HCT116 (cell line): ENCODE results near the gene ABHD17C. TPM values are rescaled to one million over a fixed set of nuclear protein-coding genes. Genes with fewer than 3 reads are reported as not detected.

Experiments
- ATAC-seq: fragments of 200-7000 bp; cut with Tn5 transposase; 2 replicates; pipeline ENCODE4 v1.9.1; 2020; ENCODE audit warnings: mild to moderate bottlenecking, moderate library complexity
- BruUV-seq: library from RNA; stranded (reverse); fragments of 400-500 nt; replicated peaks from 2 replicates; lab custom pipeline; 2021; lab: Mats Ljungman, UMichigan
- CTCF ChIA-PET: fragments of 300-600 bp; sonication (Branson Sonifier 250); formaldehyde crosslinking; loops from one replicate; lab custom pipeline; 2021; ENCODE audit warnings: antibody characterized with exemption; lab: Charles Lee
- POLR2A ChIA-PET: fragments of 300-600, 350-600 bp; sonication (Branson Sonifier 250); formaldehyde crosslinking; loops from one replicate; lab custom pipeline; 2021; ENCODE audit warnings: antibody characterized with exemption; lab: Charles Lee
- RAD21 ChIA-PET, 2 experiments: fragments of 300-600 bp; sonication (Branson Sonifier 250); formaldehyde crosslinking; loops; one replicate each; lab custom pipeline; 2023; ENCODE audit warnings: low total read pairs in 2 of 2; ENCODE audit not compliant: uncharacterized antibody in 2 of 2, unreplicated experiment in 2 of 2, low non-redundant PET in 1 of 2; lab: Charles Lee
- DNase-seq: peaks from one replicate; pipeline ENCODE4 v3.0.0-alpha.2; 2010; ENCODE audit warnings: low read depth, low spot score
- H2AFZ ChIP-seq: fragments of 200-600 bp; shearing (Covaris generic), sonication (generic); 2 replicates; pipeline ENCODE4 v1.6.1; 2017; ENCODE audit warnings: low read depth, mixed run types, mixed read lengths, antibody characterized with exemption, low read length; ENCODE audit not compliant: poor library complexity, severe bottlenecking
- H3K27ac ChIP-seq: 2 replicates; pipeline ENCODE4 v1.5.1; 2012; ENCODE audit warnings: low read depth, low read length
- H3K27me3 ChIP-seq: fragments of 200-600 bp; sonication (generic); 2 replicates; pipeline ENCODE4 v1.6.1; 2016; ENCODE audit warnings: mixed run types, low read length, mixed read lengths; ENCODE audit not compliant: insufficient read depth
- H3K36me3 ChIP-seq, 2 experiments: fragments of 200-500 bp in 1 of 2; fragments of 200-600 bp in 1 of 2; sonication (Bioruptor generic) in 1 of 2; sonication (generic) in 1 of 2; 2 replicates each; pipeline versions ENCODE4 v1.5.1 to v1.6.1; 2014 to 2016; ENCODE audit warnings: low read length in 2 of 2, inconsistent platforms in 1 of 2, mixed read lengths in 1 of 2, mixed run types in 1 of 2; ENCODE audit not compliant: insufficient read depth in 2 of 2, control insufficient read depth in 1 of 2
- H3K4me1 ChIP-seq, 2 experiments: fragments of 200-600 bp in 1 of 2; sonication (generic) in 1 of 2; 2 replicates each; pipeline versions ENCODE4 v1.5.1 to v1.6.1; 2012 to 2017; ENCODE audit warnings: low read length in 2 of 2, inconsistent platforms in 1 of 2, mild to moderate bottlenecking in 1 of 2, mixed read lengths in 1 of 2, mixed run types in 1 of 2, moderate library complexity in 1 of 2; ENCODE audit not compliant: insufficient read depth in 2 of 2, control insufficient read depth in 1 of 2
- H3K4me2 ChIP-seq: fragments of 200-600 bp; sonication (generic); 2 replicates; pipeline ENCODE4 v1.6.1; 2017; ENCODE audit warnings: mixed run types, low read length, mixed read lengths
- H3K4me3 ChIP-seq, 2 experiments: fragments of 200-600 bp in 1 of 2; sonication (generic) in 1 of 2; replicated peaks in 1 of 2; 2 replicates each; pipeline ENCODE4 v1.5.1; 2011 to 2016; ENCODE audit warnings: low read length in 2 of 2, control low read depth in 1 of 2, low read depth in 1 of 2, mild to moderate bottlenecking in 1 of 2, mixed read lengths in 1 of 2, mixed run types in 1 of 2
- H3K79me2 ChIP-seq: fragments of 200-600 bp; sonication (generic); 2 replicates; pipeline ENCODE4 v1.6.1; 2017; ENCODE audit warnings: mild to moderate bottlenecking, mixed run types, low read length, moderate library complexity, mixed read lengths; ENCODE audit not compliant: insufficient read depth
- H3K9ac ChIP-seq: fragments of 200-600 bp; sonication (generic); 2 replicates; pipeline ENCODE4 v1.6.1; 2016; ENCODE audit warnings: low read length, mixed read lengths
- H3K9me2 ChIP-seq: fragments of 200-600 bp; sonication (generic), shearing (Covaris generic); 2 replicates; pipeline ENCODE4 v1.6.1; 2017; ENCODE audit warnings: mixed run types, mild to moderate bottlenecking, moderate library complexity; ENCODE audit not compliant: insufficient read depth
- H3K9me3 ChIP-seq, 2 experiments: fragments of 200-500 bp in 1 of 2; fragments of 200-600 bp in 1 of 2; sonication (Bioruptor generic) in 1 of 2; sonication (generic) in 1 of 2; 2 replicates each; pipeline ENCODE4 v1.6.1; 2014 to 2017; ENCODE audit warnings: low read length in 2 of 2, mixed read lengths in 2 of 2, inconsistent platforms in 1 of 2, low read depth in 1 of 2, mild to moderate bottlenecking in 1 of 2, mixed run types in 1 of 2, moderate library complexity in 1 of 2; ENCODE audit not compliant: control insufficient read depth in 1 of 2, insufficient read depth in 1 of 2
- H4K20me1 ChIP-seq: fragments of 200-600 bp; sonication (generic), shearing (Covaris generic); 2 replicates; pipeline ENCODE4 v1.6.1; 2017; ENCODE audit warnings: mixed run types, mild to moderate bottlenecking, moderate library complexity; ENCODE audit not compliant: insufficient read depth
- ATF3 ChIP-seq: IDR thresholded peaks from 2 replicates; pipeline ENCODE4 v1.6.1; 2012
- CBX3 ChIP-seq: IDR thresholded peaks from 2 replicates; pipeline ENCODE4 v1.6.1; 2012; ENCODE audit warnings: low read depth
- CTCF ChIP-seq, 3 experiments: fragments of 200-600 bp in 1 of 3; sonication (generic) in 1 of 3; IDR thresholded peaks in 2 of 3; conservative IDR thresholded peaks in 1 of 3; 2 replicates each; pipeline ENCODE4 v1.5.1; 2012 to 2017; ENCODE audit warnings: low read depth in 2 of 3, low read length in 2 of 3, antibody characterized with exemption in 1 of 3, borderline replicate concordance in 1 of 3, control low read depth in 1 of 3, mild to moderate bottlenecking in 1 of 3, mixed read lengths in 1 of 3, mixed run types in 1 of 3, moderate library complexity in 1 of 3; ENCODE audit not compliant: insufficient read depth in 1 of 3
- EGR1 ChIP-seq: IDR thresholded peaks from 2 replicates; pipeline ENCODE4 v1.6.1; 2012; ENCODE audit warnings: low read depth
- ELF1 ChIP-seq: IDR thresholded peaks from 2 replicates; pipeline ENCODE4 v1.6.1; 2012; ENCODE audit warnings: low read depth, borderline replicate concordance
- EZH2 ChIP-seq: fragments of 200-600 bp; sonication (generic); IDR thresholded peaks from 2 replicates; pipeline ENCODE4 v1.6.1; 2017; ENCODE audit warnings: antibody characterized with exemption, mixed run types
- EZH2phosphoT487 ChIP-seq: fragments of 200-600 bp; IDR thresholded peaks from 2 replicates; pipeline ENCODE4 v1.6.1; 2018; ENCODE audit warnings: antibody characterized with exemption, borderline replicate concordance
- JUND ChIP-seq: IDR thresholded peaks from 2 replicates; pipeline ENCODE4 v1.6.1; 2012
- MAX ChIP-seq: IDR thresholded peaks from 2 replicates; pipeline ENCODE4 v1.6.1; 2012
- POLR2A ChIP-seq: IDR thresholded peaks from 2 replicates; pipeline ENCODE4 v1.7.0; 2011; ENCODE audit warnings: borderline replicate concordance; ENCODE audit not compliant: insufficient read depth, insufficient read length; ENCODE audit errors: extremely low read depth
- POLR2AphosphoS5 ChIP-seq: IDR thresholded peaks from 2 replicates; pipeline ENCODE4 v1.6.1; 2011; ENCODE audit warnings: mild to moderate bottlenecking, low read depth, low read length, moderate library complexity
- RAD21 ChIP-seq: IDR thresholded peaks from 2 replicates; pipeline ENCODE4 v1.6.1; 2012; ENCODE audit warnings: low read depth, mild to moderate bottlenecking
- SIN3A ChIP-seq: IDR thresholded peaks from 2 replicates; pipeline ENCODE4 v1.6.1; 2012; ENCODE audit warnings: low read depth
- SP1 ChIP-seq: IDR thresholded peaks from 2 replicates; pipeline ENCODE4 v1.6.1; 2012; ENCODE audit warnings: low read depth
- SRF ChIP-seq: IDR thresholded peaks from 2 replicates; pipeline ENCODE4 v1.6.1; 2012; ENCODE audit warnings: low read depth
- TCF7L2 ChIP-seq: IDR thresholded peaks from 2 replicates; pipeline ENCODE4 v1.7.0; 2011; ENCODE audit warnings: borderline replicate concordance, inconsistent platforms; ENCODE audit not compliant: insufficient read depth, insufficient read length; ENCODE audit errors: extremely low read depth
- ZFX ChIP-seq: fragments of 450-650 bp; IDR thresholded peaks from 2 replicates; pipeline ENCODE4 v1.6.1; 2017
- ZNF274 ChIP-seq: fragments of 200-500 bp; sonication (Bioruptor generic); IDR thresholded peaks from 2 replicates; pipeline ENCODE4 v1.6.1; 2014; ENCODE audit warnings: mild to moderate bottlenecking, low read depth, low read length, inconsistent platforms
- intact Hi-C: fragments of 100-400 bp; cut with micrococcal nuclease; formaldehyde crosslinking; loops from 2 replicates; pipeline ENCODE4 v1.10.0; 2022
- total RNA-seq: library from RNA; stranded (reverse); gene quantifications from one replicate; pipeline ENCODE4 v1.2.1, GENCODE V29; 2021; ENCODE audit not compliant: unreplicated experiment
- TF ChIP-seq, protein P1 (sequence below): IDR thresholded peaks from 2 replicates; pipeline ENCODE4 v1.6.1; 2012; ENCODE audit warnings: low read depth

ABHD17C gene
- total RNA-seq, 1 experiment from 2014 or later = 27.9 TPM

GRCh38 chr15:80774486-80774885 lies 79.4 kb downstream of the ABHD17C start:
- Histone ChIP-seq H3K79me2 (no peaks in the 10 kb centered on the region), H3K4me1 (peaks cover under 1 to 23% of the 10 kb centered on the region in 2 experiments; a peak in 2 of 4 replicates), H4K20me1 (no peaks in the 10 kb centered on the region), H3K9me2 (no peaks in the 10 kb centered on the region), H3K9me3 (no peaks in the 10 kb centered on the region), H3K36me3 (no peaks in the 10 kb centered on the region), H3K9ac (no peak overlapping the region), H3K4me3 (no peak overlapping the region), H3K27ac (no peak overlapping the region), H3K4me2 (no peak overlapping the region), H3K27me3 (no peaks in the 10 kb centered on the region), H2AFZ (no peak overlapping the region)
- CTCF ChIA-PET = interaction anchor here (3.4 to 6.0 kb wide), 3 partner anchors 194 to 319 kb away, joined by 36 to 136 read pairs (median 59); no protein-coding TSS in a partner anchor
- TF ChIP-seq, protein P1, sequence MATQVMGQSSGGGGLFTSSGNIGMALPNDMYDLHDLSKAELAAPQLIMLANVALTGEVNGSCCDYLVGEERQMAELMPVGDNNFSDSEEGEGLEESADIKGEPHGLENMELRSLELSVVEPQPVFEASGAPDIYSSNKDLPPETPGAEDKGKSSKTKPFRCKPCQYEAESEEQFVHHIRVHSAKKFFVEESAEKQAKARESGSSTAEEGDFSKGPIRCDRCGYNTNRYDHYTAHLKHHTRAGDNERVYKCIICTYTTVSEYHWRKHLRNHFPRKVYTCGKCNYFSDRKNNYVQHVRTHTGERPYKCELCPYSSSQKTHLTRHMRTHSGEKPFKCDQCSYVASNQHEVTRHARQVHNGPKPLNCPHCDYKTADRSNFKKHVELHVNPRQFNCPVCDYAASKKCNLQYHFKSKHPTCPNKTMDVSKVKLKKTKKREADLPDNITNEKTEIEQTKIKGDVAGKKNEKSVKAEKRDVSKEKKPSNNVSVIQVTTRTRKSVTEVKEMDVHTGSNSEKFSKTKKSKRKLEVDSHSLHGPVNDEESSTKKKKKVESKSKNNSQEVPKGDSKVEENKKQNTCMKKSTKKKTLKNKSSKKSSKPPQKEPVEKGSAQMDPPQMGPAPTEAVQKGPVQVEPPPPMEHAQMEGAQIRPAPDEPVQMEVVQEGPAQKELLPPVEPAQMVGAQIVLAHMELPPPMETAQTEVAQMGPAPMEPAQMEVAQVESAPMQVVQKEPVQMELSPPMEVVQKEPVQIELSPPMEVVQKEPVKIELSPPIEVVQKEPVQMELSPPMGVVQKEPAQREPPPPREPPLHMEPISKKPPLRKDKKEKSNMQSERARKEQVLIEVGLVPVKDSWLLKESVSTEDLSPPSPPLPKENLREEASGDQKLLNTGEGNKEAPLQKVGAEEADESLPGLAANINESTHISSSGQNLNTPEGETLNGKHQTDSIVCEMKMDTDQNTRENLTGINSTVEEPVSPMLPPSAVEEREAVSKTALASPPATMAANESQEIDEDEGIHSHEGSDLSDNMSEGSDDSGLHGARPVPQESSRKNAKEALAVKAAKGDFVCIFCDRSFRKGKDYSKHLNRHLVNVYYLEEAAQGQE = no peak
- TF ChIP-seq JUND (no peak), SIN3A (no peak), CBX3 (no peak), ZFX (no peak), SRF (no peak), POLR2AphosphoS5 (no peak), POLR2A (no peak), EZH2phosphoT487 (no peak), ELF1 (no peak), CTCF (IDR thresholded peaks at IDR 0.05 in 2 of 3, conservative IDR thresholded peaks at IDR 0.05 in 1 of 3; ENCODE audit: borderline replicate concordance in 1 of 3, insufficient read depth in 1 of 3, low read depth in 2 of 3, low read length in 2 of 3) (no peak), ZNF274 (no peak), SP1 (no peak), TCF7L2 (no peak), EGR1 (no peak), EZH2 (no peak), MAX (no peak), RAD21 (no peak), ATF3 (no peak)
- RAD21 ChIA-PET = no interaction called here
- intact Hi-C loops = loop anchor here (10.0 kb wide), 1 partner anchor 530 kb away; no protein-coding TSS in a partner anchor
- POLR2A ChIA-PET = no interaction called here
- ATAC-seq (no peak), DNase-seq (no peak)
- BruUV-seq = no TSS peak
